IPS-18a (cell line): Measurements from ENCODE around the gene ANK2.

Experiments used
- H3K27ac ChIP-seq: one replicate; pipeline ENCODE4 v1.5.1; 2013; ENCODE audit warnings: low read length
- H3K27me3 ChIP-seq: one replicate; pipeline ENCODE4 v1.6.1; 2013; ENCODE audit warnings: mild to moderate bottlenecking, low read length; ENCODE audit not compliant: control insufficient read depth, insufficient read depth
- H3K36me3 ChIP-seq: one replicate; pipeline ENCODE4 v1.6.1; 2013; ENCODE audit warnings: low read depth, low read length; ENCODE audit not compliant: control insufficient read depth
- H3K4me1 ChIP-seq: one replicate; pipeline ENCODE4 v1.6.1; 2013; ENCODE audit warnings: low read depth, low read length; ENCODE audit not compliant: control insufficient read depth
- H3K4me3 ChIP-seq: one replicate; pipeline ENCODE4 v1.5.1; 2013; ENCODE audit warnings: low read length
- H3K9ac ChIP-seq: one replicate; pipeline ENCODE4 v1.6.1; 2013; ENCODE audit warnings: mild to moderate bottlenecking, low read length, moderate library complexity
- H3K9me3 ChIP-seq: one replicate; pipeline ENCODE4 v1.6.1; 2013; ENCODE audit warnings: low read depth, low read length; ENCODE audit not compliant: control insufficient read depth

ANK2 gene

DNA sequence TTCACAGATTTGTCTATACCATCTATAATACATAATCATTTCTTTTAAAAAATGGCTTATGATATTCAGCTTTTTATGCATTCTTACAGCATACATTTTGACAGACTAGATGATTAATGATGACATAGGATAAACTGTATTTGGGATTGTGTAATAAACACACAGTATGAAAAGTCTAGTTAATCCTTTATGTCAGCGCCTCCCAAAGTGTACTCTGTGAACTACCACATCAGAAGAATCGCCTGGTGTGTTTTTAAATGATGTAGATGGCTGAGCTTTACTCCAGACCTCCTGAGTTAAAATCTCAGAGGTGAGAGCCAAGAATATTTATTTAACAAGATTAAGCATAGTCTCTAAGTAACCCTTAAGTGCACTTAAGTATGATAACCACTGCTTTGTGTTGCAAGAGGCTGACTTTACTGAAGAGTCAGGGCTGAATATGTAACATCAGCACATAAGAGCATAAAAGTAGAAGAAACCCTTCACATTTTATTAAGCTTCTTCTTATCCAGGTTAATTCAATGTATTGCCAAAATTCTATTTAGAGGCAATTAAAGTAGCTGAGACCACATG is 104.2 kb downstream of the ANK2 start:
- peaks cover 5% of the 10 kb centered on the region for H3K4me1 ChIP-seq
- H3K4me3 ChIP-seq = no peak overlapping the region
- H3K27me3 ChIP-seq = no peaks in the 10 kb centered on the region
- no peak overlapping the region for H3K9ac ChIP-seq
- no peaks in the 10 kb centered on the region for H3K9me3 ChIP-seq
- H3K27ac ChIP-seq = no peak overlapping the region
- no peaks in the 10 kb centered on the region for H3K36me3 ChIP-seq

DNA sequence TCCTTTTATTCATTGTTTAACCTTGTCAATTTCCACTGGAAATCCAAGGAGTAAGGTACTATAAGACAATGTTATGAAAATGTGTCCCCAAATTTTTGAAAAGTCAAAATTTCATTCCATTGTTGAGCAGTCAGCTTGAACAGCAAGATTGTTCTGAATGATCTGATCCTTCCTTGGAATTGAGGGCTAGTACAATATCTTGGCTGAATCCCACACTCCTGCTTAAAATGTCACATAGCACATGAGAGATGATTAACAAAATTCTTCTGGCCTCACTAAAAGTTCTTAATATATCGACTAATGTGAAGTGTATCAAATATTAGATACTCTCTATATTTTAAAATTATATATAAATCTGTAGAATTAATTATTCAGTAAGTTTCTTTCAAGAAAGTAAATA is 104.8 kb downstream of the ANK2 start:
- Histone ChIP-seq H3K27me3 (no peaks in the 10 kb centered on the region), H3K27ac (no peak overlapping the region), H3K4me1 (no peaks in the 10 kb centered on the region), H3K36me3 (no peaks in the 10 kb centered on the region), H3K9ac (no peak overlapping the region), H3K9me3 (no peaks in the 10 kb centered on the region), H3K4me3 (no peak overlapping the region)

DNA sequence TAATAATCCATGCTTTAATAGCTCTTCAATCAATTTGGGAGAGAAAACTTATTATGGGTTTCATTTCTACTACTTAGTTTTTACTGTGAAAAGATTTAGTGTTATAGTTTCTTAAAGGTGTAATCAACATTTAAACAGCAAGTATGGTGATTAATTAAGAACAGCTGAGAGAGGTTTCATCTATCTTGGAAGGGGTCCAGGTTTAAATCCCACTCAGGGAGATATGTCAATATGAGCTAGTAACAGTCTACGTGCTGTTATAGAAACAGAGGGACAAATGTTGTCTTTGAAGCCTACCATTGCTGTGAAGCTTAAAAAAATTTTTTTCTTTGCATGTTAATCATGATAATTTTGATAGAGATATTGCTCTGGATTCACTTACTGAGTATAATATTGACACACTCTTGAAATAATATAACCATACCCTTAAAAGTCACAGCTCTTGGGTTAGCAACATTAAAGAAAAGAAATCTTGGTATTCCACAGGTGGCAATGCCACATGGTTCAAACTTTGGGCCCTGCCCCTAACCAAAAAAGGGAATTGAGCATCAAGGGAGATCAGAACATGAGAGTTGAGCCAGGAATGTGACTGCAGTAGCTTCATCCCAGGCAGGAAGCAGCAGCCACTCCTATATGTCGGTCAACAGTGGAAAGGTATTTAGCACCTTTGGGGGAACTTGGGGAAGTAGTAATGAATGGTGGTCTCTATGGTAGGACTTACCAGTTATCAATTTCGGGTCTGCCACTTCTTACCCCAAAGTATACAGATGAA is 107.8 kb downstream of the ANK2 start:
- H3K36me3 ChIP-seq = no peaks in the 10 kb centered on the region
- no peak overlapping the region for H3K4me3 ChIP-seq
- H3K9me3 ChIP-seq = no peaks in the 10 kb centered on the region
- no peak overlapping the region for H3K9ac ChIP-seq
- H3K27ac ChIP-seq = no peak overlapping the region
- no peaks in the 10 kb centered on the region for H3K27me3 ChIP-seq
- no peaks in the 10 kb centered on the region for H3K4me1 ChIP-seq

DNA sequence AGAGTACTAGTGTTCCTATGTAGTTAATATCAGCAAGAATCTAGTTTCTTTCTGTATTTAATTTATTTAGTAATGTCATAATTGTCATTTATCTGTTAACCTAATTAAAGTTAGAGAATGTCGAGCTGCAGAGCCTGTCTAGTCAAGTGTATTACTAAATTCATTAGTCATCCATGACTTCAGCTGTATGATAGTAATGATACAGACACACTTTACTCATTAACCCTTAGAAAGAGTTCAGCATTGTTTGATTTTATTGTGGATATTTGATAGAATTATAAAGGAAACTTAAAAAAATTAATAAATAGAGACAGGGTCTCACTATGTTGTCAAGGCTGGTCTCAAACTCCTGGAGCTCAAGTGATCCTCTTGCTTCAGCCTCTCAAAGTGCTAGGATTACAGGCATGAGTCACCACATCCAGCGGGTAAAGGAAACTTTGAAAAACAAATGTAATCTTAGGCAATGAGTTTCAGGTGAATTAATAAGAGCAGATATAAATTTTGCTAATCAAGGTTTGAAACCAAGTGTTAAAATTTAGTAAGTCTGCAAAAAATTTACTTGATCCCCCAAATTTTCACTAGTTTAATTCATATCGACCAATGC is 110.6 kb downstream of the ANK2 start:
- no peak overlapping the region for H3K27ac ChIP-seq
- H3K4me1 ChIP-seq = no peaks in the 10 kb centered on the region
- no peaks in the 10 kb centered on the region for H3K9me3 ChIP-seq
- H3K9ac ChIP-seq = no peak overlapping the region
- H3K36me3 ChIP-seq = no peaks in the 10 kb centered on the region
- no peak overlapping the region for H3K4me3 ChIP-seq
- H3K27me3 ChIP-seq = no peaks in the 10 kb centered on the region

DNA sequence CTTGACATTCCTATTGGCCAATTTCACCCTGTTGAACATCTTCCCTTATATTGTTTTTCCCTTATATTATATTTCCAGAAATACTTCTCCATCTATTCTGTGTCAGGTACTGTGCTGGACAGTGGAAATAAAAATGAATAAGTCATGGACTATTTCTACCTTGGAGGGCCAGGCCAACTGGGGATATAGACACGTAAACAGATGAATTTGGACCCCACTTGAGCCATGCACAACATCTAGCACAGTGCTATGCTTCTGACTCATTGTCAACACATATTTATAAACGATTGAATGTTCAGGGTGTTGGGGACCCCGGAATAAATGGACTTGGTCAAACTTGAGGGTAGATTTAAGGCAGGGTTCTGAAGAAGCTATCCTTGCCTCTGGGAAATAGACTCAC is 111.1 kb downstream of the ANK2 start:
- Histone ChIP-seq H3K27ac (no peak overlapping the region), H3K9ac (no peak overlapping the region), H3K36me3 (no peaks in the 10 kb centered on the region), H3K27me3 (no peaks in the 10 kb centered on the region), H3K4me3 (no peak overlapping the region), H3K9me3 (no peaks in the 10 kb centered on the region), H3K4me1 (no peaks in the 10 kb centered on the region)

DNA sequence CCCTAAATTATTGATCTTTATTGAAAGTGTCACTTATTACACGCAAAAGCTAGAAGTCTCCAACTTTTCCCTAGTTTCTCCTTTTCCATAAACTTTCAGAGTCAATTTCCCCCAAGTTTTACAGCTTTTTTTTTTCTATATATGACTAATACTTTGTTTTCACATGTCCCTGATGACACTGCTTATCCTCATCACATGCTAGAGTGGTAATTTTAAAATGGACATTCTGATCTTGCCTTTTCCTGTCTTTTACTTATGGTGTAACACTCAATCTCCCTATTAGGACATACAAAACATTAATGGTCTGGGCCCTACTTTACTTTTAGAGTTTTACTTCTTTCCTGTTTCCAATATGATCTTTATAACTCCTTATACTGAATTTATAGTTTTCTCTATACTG is 112.6 kb downstream of the ANK2 start:
- no peak overlapping the region for H3K27ac ChIP-seq
- H3K4me3 ChIP-seq = no peak overlapping the region
- no peaks in the 10 kb centered on the region for H3K9me3 ChIP-seq
- no peaks in the 10 kb centered on the region for H3K27me3 ChIP-seq
- no peaks in the 10 kb centered on the region for H3K36me3 ChIP-seq
- H3K9ac ChIP-seq = no peak overlapping the region
- no peaks in the 10 kb centered on the region for H3K4me1 ChIP-seq

DNA sequence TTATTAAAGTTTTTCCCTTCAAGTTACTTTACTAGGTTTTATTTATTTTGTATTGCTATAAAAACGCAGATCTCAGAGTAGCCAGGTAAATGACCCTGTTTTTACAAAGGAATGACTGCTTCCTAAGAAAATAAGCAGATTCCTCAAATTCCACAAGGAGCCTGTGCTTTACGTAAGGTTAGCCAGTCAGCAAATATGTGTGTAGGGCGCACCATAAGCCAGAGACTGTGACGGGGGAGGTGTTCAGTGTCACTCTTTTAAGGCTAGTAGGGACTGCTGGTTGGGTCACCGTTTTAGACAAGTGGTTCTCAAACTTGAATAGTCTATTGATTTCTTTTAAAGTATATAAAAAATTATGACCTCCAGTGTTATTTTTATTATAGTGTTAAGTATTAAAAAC is 119.9 kb downstream of the ANK2 start:
- H3K4me3 ChIP-seq = no peak overlapping the region
- H3K27me3 ChIP-seq = no peaks in the 10 kb centered on the region
- H3K27ac ChIP-seq = no peak overlapping the region
- H3K4me1 ChIP-seq = peaks cover 10% of the 10 kb centered on the region
- no peaks in the 10 kb centered on the region for H3K36me3 ChIP-seq
- H3K9ac ChIP-seq = no peak overlapping the region
- no peaks in the 10 kb centered on the region for H3K9me3 ChIP-seq

DNA sequence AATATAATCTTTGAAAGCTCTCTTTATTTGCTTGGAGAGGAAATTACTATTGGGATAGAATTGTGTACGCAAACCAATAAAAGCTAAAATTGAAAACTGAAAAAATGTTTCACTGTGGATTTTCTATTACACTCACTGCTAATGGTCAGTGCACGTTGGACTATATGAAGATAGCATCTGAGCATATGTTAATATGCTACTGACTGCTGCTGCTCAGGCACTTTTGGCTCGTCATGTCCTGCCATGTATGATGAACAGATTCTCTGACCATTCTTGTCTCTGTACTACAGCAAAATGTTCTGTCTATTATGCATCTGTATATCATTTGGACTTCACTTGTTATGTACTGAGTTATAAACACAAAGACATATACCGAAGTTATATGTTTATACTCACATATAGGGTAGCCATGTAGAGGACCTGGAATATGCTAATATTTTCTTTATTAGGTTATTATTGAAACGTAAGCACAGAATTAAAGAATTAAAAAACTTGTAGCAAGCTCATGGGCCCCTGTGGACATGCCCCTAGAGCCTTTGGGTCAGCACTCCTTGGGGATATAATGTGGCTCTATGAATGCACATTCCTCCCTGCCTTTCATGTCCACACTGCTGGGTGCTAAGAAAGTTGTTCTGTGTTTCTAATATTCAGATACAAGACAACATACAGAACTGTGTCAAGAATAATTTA is 120.8 kb downstream of the ANK2 start:
- Histone ChIP-seq H3K4me1 (peaks cover 10% of the 10 kb centered on the region), H3K9ac (no peak overlapping the region)

DNA sequence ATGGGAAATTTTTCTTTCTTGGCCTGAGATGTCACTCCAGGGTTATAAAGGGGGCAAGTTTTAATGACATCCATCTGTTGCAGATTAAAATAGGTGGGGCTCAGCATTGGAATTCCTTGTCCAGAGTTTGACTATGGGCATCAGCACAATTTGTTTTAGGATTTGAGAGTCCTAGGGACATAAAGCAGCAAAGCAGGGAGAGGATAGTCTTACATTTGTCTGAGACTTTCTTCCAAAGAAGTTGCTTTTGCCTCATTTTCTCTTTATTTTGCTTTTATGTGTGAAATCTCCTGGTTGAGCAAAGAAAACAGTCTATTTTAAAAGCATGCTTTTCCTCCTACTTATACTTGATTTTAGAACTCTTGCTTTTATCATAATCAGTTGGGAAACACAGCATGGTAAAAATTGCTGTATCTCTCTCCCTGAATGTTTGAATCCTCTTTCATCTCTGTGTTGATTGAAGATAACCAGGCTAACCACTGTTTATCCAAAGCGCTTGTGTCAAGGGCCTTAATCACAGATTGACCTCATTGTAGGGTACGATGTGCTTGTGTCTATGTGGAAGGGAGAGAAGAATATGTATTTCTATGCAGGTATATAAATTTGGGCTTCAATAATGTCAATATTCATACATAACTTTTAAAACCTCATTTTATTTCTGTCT is 121.5 kb downstream of the ANK2 start:
- H3K4me3 ChIP-seq = no peak overlapping the region
- H3K27ac ChIP-seq = no peak overlapping the region
- H3K4me1 ChIP-seq = peaks cover 10% of the 10 kb centered on the region
- no peaks in the 10 kb centered on the region for H3K27me3 ChIP-seq
- no peaks in the 10 kb centered on the region for H3K9me3 ChIP-seq
- no peaks in the 10 kb centered on the region for H3K36me3 ChIP-seq
- H3K9ac ChIP-seq = no peak overlapping the region

More for the DNA sequence above, 120.8 kb downstream of the ANK2 start:
- Histone ChIP-seq H3K36me3 (no peaks in the 10 kb centered on the region), H3K27me3 (no peaks in the 10 kb centered on the region), H3K27ac (no peak overlapping the region), H3K4me3 (no peak overlapping the region), H3K9me3 (no peaks in the 10 kb centered on the region)

DNA sequence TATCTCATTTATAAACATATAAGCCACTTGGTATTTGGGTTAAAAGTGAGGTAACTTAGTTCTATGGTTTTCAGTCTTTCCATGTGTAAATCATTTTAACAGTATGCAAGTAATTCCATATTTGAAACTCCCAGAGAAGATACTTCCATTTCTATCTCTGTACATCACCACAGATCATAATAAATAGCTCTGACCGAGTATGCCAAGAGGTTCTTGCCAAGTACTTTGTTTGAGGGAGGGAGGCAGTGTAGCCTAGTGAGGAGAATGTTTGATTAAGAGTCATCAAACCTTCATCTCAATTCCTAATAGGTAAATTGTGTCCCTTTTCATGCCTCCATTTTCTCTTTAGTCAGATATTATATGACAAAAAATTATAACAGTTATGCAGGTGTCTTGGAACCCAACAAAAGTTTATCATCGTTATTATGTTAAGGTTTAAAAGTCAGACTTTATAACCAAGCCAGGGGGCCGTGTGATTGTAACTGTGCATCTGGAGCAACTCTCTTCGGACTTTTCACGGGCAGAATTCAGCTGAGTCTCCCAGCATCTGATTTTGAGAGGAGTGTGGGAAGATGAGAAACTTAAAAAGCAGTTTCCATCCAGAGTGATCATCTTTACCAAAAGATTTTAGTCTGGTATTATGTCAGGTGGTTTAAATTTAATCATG is 123.8 kb downstream of the ANK2 start:
- no peaks in the 10 kb centered on the region for H3K9me3 ChIP-seq
- no peaks in the 10 kb centered on the region for H3K27me3 ChIP-seq
- H3K4me1 ChIP-seq = peaks cover 10% of the 10 kb centered on the region
- no peak overlapping the region for H3K4me3 ChIP-seq
- H3K27ac ChIP-seq = no peak overlapping the region
- H3K9ac ChIP-seq = no peak overlapping the region
- H3K36me3 ChIP-seq = no peaks in the 10 kb centered on the region

DNA sequence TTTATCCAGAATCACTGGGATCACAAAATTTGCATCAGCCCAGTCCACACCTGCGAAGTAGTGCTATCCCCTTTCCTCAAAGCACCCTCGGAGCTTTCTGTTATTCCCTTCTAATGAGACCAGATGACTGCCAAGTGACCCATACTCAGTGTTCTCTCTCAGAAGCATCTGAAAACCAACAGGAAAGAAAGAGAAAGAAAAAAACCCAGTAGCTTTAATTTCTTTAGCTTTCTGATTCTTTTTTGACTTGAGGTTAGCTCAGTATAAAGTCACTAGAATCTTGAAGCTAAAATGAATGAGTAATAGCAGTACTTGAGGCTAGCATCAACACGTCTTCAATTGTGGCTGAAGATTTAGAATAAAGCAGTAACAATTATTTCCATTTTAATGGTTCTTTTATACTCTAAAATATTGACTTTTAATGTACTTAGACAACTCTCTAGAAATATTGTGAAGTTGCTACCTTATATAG is 124.4 kb downstream of the ANK2 start:
- no peaks in the 10 kb centered on the region for H3K36me3 ChIP-seq
- peaks cover 7% of the 10 kb centered on the region for H3K4me1 ChIP-seq
- no peak overlapping the region for H3K27ac ChIP-seq
- no peak overlapping the region for H3K9ac ChIP-seq
- no peaks in the 10 kb centered on the region for H3K27me3 ChIP-seq
- no peaks in the 10 kb centered on the region for H3K9me3 ChIP-seq
- no peak overlapping the region for H3K4me3 ChIP-seq
